Measurements from ENCODE around the gene DMAC2. TPM values are rescaled to one million over a fixed set of nuclear protein-coding genes. Genes with fewer than 3 reads are reported as not detected.

The DMAC2 gene
- total RNA-seq, 4 donors from 2014 or later, result 34.8 to 49.8 (median 35.7) TPM

- 49 to 79% methylated on average over 5 of the region's 5 CpGs for WGBS, 2 donors
- TF ChIP-seq POLR2A (IDR thresholded peaks at IDR 0.05) (no peak), CTCF (IDR thresholded peaks at IDR 0.05) (no peak)
- DNase-seq (ENCODE audit: low spot score in 2 of 2), result peak in 1 of 2 donors; percentile 53
- intact Hi-C loops (cut with DNase I; ENCODE audit: low total_unique reads), result no loop called here
- H3K4me3 ChIP-seq (ENCODE audit: low read depth, poor library complexity, severe bottlenecking), result no peak overlapping the region
Observed at GRCh38 chr19:41445575-41445974, 5.9 kb upstream of the DMAC2 start.

- WGBS, 2 donors, result 60% methylated on average over 6 of the region's 6 CpGs
Observed at GRCh38 chr19:41443813-41444455, 4.2 kb upstream of the DMAC2 start.

GRCh38 chr19:41442473-41443355 is 3.0 kb upstream of the DMAC2 start, which contains the start of gene ERICH4:
TSS of gene ERICH4 (plus strand) at chr19:41443156. CDS start at chr19:41443170, 14 bp downstream.
- no peak within 1 kb of the TSS for H3K4me3 ChIP-seq (ENCODE audit: low read depth, poor library complexity, severe bottlenecking)
- intact Hi-C loops (cut with DNase I; ENCODE audit: low total_unique reads), result no loop called here
- DNase-seq (ENCODE audit: low spot score in 2 of 2), result peak in 1 of 2 donors; percentile 76
- WGBS, 2 donors, result 64 to 65% methylated on average over 7 of the region's 7 CpGs
- TF ChIP-seq CTCF (IDR thresholded peaks at IDR 0.05), result no peak
- no peak for TF ChIP-seq POLR2A (IDR thresholded peaks at IDR 0.05)

More at GRCh38 chr19:41443813-41444455, 4.2 kb upstream of the DMAC2 start:
- DNase-seq (ENCODE audit: low spot score in 2 of 2), result peak in 1 of 2 donors; percentile 75
- no peak overlapping the region for H3K4me3 ChIP-seq (ENCODE audit: low read depth, poor library complexity, severe bottlenecking)
- TF ChIP-seq CTCF (IDR thresholded peaks at IDR 0.05) (no peak), POLR2A (IDR thresholded peaks at IDR 0.05) (no peak)
- intact Hi-C loops (cut with DNase I; ENCODE audit: low total_unique reads), result no loop called here

- TF ChIP-seq POLR2A (IDR thresholded peaks at IDR 0.05) (no peak), CTCF (IDR thresholded peaks at IDR 0.05) (no peak)
- DNase-seq (ENCODE audit: low spot score in 2 of 2), result peak in 1 of 2 donors; percentile 59
- no peak overlapping the region for H3K4me3 ChIP-seq (ENCODE audit: low read depth, poor library complexity, severe bottlenecking)
- 64 to 71% methylated on average over 15 of the region's 15 CpGs for WGBS, 2 donors
- intact Hi-C loops (cut with DNase I; ENCODE audit: low total_unique reads), result no loop called here
Observed at GRCh38 chr19:41441321-41441945, 1.7 kb upstream of the DMAC2 start.

- peak in 1 of 2 donors; percentile 72 for DNase-seq (ENCODE audit: low spot score in 2 of 2)
- TF ChIP-seq POLR2A (IDR thresholded peaks at IDR 0.05), result no peak
- no peak for TF ChIP-seq CTCF (IDR thresholded peaks at IDR 0.05)
Observed at GRCh38 chr19:41437944-41438574, 1.7 kb downstream of the DMAC2 start.

More at GRCh38 chr19:41437944-41438574, 1.7 kb downstream of the DMAC2 start:
- 91 to 96% methylated on average over 7 of the region's 7 CpGs for WGBS, 2 donors
- no peak overlapping the region for H3K4me3 ChIP-seq (ENCODE audit: low read depth, poor library complexity, severe bottlenecking)
- intact Hi-C loops (cut with DNase I; ENCODE audit: low total_unique reads), result no loop called here

All from lower leg skin (tissue), 4 donors.